GM19043 (cell line): ENCODE measurements around the gene DHRS3.
A peak's percentile ranks its signal among the peaks of the same experiment; 100 is the strongest.
"Not testable (repeated sequence)": the region's sequence is repeated elsewhere in the genome, so short reads cannot be mapped to it uniquely, and the experiment has no call there.

ENCODE experiments used
- ATAC-seq: cut with Tn5 transposase; IDR thresholded peaks from one replicate; pipeline ENCODE4 v1.9.1; 2021; ENCODE audit warnings: low read depth; ENCODE audit not compliant: unreplicated experiment

DHRS3 gene, protein sequence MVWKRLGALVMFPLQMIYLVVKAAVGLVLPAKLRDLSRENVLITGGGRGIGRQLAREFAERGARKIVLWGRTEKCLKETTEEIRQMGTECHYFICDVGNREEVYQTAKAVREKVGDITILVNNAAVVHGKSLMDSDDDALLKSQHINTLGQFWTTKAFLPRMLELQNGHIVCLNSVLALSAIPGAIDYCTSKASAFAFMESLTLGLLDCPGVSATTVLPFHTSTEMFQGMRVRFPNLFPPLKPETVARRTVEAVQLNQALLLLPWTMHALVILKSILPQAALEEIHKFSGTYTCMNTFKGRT

DNA sequence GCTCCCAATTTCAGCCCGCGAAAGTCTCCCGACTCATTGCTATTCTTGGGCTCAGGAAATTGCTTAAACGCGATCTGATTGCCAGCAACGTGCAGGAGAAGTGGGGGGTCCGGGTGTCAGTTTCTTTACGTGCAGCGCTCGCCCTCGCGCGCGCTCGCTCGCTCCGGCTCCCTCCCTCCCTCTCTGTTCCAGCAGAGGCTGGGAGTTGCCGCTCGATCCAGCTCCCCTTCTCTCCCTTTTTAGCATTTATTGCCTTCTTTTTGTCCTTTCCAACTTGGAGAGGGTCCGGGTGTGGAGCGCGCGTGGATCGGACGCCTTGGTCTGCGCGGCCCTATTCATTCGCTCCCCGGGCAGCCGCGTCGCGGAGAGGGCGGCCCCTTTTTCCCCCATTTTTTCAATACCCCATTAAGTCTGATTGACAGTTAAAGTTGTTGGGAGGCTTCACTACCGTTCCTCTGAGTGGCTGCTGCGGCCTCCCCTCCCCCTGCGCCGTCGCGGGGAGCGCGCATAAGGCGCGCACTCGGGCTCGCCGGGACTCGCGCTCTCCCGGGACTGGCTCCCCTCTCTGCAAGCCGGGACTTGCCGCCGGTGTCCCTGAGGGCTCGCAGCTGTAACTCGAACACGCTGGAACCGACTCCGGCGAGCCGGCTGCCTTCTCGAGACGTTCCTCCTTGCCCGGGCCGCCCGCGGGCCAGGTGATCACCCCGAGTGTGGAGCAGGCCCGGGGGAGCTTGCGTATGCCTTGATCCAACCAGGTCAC is at the start of gene DHRS3:
TSS of gene DHRS3 (minus strand) at position 310 of the 760 bp plus-strand sequence. CDS start 862 bp downstream, outside the sequence.
- ATAC-seq: no peak

DNA sequence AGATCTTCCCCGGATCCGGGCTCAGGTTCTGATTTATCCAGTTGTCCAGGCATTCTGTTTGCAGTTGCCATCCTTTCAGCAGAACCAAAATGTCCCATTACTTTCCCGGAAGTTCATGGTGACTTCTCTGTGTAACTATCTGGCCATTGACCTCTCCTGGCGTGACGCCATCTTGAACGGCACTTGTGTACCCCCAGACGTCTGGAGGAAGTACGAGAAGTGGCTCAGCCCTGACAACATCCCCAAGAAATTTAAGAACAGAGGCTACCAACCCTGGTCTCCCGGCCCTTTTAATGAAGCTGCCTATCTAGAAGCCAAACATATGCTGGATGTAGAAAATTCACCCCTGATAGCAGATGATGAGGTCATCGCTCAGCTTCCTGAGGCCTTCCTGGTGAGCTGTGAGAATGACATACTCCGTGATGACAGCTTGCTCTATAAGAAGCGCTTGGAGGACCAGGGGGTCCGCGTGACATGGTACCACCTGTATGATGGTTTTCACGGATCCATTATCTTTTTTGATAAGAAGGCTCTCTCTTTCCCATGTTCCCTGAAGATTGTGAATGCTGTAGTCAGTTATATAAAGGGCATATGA is 48.2 kb upstream of the DHRS3 start:
- ATAC-seq: no peak

DNA sequence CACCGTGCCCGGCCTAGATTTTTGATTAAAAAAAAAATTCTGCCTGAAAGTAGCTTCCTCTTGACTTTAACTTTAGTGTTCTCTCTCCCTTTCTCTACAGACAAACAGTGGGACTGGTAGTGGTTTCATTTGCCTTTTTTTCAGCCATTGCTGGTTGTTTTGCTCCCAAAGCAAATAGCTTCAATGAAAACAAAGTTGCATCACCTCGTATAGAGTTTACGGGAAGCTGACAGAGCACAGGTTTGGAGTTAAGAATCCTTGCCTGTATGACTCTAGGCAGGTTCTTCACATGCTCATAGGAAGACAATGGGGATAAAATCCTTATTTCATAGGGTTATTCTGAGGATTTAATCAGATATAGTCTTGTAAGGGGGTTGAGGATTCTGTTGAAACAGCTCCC is 47.5 kb upstream of the DHRS3 start:
- no peak for ATAC-seq

DNA sequence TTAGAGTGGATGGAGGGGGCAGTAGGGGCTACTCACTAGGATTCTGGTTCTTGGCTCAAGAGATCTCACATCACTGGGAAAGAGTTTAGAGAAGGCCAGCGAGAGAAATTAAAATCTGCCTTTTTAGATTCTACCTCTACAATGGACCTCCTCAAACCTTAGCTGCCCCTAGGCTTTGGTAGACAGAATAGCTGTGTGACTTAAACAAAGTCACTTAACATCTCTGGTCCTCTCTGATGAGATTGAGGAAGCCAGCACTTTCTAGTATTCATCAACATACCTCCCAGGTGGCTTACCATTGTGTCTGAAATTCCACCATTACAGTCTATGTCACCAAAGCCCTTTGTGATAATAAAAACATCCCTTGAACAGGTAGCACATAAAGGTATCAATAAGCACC is 44.5 kb upstream of the DHRS3 start:
- ATAC-seq: no peak

DNA sequence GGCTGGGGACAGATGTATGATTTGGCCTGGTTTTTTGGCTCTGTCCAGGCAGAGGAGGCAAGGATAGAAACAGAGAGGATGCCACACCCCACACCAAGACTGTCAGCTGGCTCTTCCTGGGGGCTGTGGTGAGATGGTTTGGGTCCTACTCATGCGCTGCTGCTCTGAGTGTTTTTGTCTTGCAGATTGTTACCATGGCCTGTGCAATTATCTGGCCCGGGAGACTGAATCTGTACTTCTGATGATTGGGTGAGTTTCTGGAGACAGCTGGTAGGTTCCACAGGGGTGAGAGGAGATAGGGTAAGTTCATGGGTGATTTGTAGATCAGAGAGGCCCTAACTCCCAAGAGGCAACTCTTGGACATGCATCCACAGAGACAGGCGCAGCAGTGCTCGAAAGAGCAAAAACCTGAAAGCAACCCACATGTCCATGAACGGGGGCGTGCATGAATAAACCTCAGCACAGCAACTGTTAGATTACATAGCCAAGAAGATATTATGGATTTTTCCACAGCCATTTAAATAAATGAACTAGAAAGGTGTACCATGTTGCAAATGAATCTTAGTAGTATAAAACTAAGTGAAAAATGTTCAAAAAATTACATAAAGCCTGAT is 43.7 kb upstream of the DHRS3 start:
- no peak for ATAC-seq

DNA sequence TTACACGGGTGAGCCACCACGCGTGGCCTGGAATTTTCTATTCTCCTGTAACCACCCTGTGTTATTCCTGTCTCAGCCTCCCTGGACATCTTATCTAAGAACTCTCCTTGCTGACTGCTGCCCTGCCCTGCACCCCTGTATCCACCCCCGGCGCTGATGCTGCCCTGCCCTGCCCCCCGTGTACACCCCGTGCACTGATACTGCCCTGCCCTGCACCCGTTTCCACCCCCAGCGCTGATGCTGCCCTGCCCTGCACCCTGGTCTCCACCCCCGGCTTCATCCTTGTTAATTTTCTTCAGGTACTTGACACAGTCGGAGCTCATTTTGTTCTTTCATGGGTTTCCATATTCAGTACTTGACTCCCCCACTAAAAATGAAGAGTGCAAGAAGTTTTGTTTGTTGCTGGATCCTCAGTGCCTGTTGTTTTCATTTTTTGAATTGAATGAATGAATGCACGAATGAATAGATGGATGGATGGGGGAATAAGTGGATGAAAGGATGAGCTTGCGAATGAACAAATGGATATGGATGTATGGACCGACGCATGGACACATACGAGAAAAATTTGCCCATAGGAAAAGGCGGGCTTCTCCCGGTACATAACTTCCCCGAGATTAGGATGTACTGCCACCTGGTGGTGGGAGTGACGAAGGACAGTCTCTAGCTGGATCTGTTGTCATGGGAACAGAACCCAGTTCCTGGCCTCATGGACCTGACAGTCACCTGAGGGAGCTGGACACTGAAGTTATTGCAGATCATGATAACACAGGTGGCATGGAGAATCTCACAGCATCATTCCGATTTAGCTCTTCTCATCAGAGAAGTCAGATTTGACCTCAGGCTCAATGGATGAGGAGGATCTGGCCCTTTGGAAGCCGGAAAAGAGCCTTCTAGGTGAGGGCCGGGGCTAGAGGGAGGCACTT is 40.8 kb upstream of the DHRS3 start:
- ATAC-seq: peak; percentile 51

DNA sequence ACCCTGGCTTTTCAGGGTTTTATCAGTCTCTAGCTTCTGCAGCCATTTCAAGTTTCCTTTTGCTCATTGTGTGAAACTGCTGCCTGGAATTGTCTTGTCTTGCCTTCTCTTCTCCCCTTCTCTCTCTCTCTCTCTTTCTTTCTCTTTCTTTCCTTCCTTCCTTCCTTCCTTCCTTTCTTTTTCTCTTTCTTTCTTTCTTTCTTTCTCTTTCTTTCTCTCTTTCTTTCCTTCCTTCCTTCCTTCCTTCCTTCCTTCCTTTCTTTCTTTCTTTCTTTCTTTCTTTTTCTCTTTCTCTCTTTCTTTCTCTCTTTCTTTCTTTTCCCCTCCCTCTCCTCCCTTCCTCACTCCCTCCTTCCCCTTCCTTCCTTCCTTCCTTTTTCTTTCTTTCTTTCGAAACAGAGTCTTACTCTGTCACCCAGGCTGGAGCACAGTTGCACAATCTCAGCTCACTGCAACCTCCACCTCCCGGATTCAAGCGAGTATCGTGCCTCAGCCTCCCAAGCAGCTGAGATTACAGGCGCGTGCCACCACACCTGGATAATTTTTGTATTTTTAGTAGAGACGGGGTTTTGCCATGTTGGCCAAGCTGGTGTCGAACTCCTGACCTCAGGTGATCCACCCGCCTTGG is 40.0 kb upstream of the DHRS3 start:
- ATAC-seq: not testable (repeated sequence)

DNA sequence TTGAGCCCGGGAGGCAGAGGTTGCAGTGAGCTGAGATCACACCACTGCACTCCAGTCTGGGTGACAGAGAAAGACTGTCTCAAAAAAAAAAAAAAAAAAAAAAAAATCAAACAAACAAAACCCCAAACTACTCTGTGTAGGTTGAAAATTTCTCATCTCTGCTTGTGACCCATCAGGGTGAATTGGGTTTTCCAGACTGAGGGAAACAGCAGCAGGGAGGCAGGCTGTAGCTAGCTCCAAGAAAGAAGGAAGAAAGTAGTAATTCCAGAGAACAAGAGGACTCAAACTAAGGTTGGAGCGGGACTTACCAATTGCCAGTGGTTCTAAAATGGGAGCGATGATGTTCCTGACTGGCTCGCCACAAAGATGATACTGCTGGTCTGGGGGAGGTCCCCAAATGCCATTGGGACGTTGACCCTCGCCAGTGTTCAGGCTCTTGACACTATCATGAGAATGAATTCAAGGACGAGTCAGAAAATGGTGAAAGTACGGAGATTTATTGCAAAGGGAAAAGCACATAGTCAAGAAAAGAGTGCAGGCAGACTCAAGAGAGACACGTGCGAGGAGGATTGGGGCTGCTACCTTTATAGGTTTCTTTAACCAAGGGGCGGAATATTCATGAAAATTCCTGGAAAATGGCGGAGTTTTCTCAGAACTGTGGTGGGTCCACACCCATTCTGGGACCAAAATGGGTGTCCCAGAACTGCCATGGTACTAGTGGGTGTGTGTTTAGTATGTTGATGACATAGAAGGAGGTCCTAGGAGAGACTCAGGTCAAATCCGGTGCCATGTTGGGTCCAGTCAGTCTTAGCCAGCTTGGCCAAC is 39.3 kb upstream of the DHRS3 start:
- no peak for ATAC-seq

DNA sequence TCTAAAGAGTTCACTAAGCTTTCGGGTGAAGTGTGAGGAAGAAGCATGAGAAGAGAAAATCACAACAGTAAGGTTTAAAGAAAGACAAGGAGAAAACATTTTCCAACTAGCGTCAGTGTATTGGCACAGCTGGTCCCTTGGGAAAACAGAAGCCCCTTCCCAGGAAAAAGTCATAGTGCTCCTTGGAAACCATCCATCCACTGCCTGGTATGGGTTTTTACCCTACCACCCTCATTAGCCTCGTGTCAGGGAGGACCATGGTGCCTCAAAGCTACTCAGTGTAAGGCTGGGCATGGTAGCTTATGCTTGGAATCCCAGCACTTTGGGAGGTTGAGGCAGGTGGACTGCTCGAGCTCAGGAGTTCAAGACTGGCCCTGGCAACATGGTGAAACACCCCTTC is 38.6 kb upstream of the DHRS3 start:
- no peak for ATAC-seq

DNA sequence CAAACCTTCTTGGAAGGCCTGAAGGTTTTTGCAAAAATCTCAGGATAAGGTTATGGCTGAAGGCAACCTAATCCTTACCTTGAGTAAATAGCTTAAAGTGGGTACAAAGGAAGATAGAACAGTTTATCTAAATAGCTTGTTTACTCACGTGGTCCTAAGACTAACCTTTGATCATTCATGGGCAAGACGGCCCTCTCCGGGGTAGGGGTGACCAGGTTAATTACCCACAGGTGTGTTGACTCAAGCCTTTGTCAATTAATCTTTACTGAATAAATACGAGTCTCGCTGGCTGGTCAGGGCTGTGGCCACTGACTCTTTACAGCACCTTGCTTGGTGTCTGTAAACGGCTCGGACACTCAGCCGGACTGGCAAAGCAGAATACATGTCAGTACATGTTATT is 36.6 kb upstream of the DHRS3 start:
- no peak for ATAC-seq

DNA sequence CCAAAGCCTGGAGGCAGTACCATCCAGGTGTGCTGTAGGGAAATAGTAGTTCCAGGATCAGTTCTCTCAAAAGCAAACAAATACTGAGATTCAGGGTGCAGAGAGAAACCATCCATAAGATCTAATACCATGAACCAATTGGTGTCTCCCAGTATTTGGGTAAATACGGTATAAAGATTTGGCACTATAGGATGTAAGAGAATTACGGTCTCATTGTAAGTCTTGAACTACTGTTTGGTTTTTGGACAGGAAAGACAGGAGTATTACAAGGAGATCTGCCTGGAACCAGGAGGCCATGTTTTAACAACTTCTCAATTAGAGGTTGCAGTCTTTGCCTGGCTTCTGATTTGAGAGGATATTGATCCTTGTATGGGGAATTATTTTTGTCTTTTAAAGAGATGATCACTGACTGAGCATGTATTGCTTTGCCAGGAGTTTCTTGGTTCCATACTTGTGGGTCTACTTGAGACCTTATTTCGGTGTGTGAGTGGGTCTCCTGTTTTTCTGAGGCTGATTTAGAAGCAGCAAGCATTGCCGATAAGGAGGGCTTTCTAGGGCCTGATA is 36.1 kb upstream of the DHRS3 start:
- no peak for ATAC-seq

DNA sequence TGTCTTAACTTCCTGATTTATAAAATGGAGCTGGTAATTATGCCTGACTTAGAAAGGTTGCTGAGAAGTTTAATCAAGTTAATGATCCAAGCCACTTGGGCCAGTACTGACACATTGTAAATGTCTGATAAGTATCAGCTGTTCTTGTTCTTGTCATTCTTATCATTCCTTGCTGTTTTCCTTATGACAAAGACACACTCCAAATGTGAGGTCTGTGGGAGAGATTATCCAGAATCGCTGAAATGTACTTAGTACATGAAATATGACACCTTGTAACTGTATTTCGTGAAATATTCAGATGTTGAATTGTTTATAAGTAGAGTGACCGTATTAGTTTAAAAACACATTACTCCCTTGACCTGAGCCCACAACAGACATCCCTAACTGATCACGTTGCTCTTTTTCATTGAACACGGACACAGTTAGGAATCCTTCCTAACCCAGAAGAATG is 32.0 kb upstream of the DHRS3 start:
- ATAC-seq: no peak

DNA sequence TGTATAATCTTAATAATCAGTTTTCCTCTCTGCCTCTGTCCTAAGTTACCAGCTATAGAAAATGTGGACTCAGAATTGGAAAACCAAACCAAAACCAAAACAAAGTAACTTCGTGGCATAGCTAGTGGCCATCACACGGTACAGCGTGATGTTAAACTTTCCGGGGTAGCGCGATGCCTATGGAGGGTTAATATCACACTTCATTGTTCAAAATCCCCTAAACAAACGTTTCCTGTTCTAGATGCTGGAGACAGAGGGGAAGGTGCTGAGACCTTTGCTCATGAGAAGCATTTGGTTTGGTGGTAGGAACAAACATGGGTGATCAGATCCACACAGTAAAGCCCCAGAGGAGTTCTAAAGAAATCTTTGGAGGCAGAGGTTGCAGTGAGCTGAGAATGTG is 30.7 kb upstream of the DHRS3 start:
- no peak for ATAC-seq

DNA sequence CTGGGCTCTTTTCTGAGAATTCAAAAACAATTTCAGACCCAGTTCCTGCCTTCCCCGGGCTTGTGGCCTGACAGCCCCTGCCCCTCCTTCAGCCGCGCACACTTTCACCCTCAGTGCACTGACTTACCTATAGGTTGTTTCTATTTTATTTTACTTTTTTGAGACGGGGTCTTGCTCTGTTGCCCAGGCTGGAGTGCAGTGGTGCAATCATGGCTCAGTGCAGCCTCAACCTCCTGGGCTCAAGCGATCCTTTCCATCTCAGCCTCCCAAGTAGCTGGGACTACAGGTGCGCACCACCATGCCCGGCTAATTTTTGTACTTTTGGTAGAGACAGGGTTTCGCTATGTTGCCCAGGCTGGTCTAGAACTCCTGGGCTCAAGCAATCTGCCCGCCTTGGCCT is 27.4 kb upstream of the DHRS3 start:
- ATAC-seq: not testable (repeated sequence)

DNA sequence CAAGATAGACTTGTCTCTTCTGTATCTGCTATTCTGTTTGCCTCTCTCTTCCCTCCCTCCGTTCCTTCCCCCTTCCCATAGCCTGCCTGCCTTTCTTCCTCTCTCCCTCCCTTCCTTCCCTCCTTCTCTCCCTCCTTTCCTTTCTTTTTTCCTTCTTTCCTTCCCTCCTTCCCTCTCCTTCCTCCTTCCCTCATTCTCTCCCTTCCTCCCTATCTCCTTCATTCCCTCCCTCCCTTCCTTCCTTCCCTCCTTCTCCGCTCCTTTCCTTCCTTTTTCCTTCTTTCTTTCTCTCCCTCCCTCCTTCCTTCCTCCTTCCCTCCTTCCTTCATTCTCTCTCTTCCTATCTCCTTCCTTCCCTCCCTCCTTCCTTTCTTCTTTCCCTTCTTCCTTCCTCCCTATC is 26.8 kb upstream of the DHRS3 start:
- ATAC-seq: no peak

DNA sequence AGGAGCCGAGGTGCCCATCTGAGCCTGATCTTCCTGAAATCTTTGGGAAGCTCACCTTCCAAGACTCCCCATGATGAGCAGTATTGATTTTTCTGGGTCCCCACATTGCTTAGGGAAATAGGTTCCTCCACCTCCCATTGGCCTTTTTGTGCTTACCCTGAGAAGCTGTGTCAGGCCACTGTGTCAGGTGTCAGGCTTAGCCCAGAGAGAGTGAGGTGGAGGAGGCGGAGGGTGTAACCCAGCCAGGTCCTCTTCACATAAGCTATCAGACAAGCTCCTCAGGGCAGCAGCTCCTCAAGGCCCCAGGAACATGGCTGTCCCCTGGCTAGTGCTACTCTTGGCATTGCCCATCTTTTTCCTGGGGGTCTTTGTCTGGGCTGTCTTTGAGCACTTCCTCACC is 26.2 kb upstream of the DHRS3 start:
- ATAC-seq: no peak

DNA sequence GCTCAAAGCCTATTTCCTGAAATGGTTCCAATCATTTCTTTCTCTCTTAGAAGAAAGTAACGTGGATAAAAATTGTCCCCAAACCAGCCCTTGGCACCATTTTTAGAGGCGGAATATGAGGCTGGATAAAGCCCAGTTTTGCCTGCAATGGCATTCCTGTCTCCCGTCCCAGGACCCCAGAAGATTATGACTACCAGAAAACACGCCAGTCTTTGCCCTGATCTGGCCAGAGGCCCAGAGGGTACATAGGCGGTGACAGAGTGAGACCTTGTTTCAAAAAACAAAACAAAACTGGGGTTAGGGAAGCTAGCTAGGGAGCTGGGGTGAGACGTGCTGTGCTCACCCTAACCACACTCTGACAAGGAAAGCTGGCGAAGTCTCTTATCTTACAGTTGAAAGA is 25.8 kb upstream of the DHRS3 start, which contains the start of gene AADACL4:
TSS of gene AADACL4 (plus strand) at position 301 of the 400 bp plus-strand sequence. CDS start 462 bp downstream, outside the sequence.
- no peak for ATAC-seq

DNA sequence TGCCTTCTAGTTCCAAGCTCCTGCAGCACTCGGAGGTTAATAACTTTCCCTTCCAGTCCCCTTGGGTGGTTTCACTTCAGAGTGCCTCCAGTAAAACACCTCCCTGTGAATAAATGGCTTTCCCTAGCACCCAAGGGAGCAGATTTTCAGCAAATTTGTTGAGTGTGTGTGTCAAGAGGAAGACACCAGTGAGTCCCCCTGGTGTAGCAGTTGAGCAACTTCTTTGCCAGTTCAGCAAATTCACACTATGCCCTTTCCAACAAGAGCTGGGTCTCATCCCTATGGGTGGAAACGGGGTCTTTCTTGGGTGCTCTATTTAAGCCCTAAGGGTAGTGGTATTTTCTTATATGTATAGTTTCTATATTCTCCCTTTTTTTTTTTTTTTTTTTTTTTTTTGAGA is 25.1 kb upstream of the DHRS3 start:
- no peak for ATAC-seq

DNA sequence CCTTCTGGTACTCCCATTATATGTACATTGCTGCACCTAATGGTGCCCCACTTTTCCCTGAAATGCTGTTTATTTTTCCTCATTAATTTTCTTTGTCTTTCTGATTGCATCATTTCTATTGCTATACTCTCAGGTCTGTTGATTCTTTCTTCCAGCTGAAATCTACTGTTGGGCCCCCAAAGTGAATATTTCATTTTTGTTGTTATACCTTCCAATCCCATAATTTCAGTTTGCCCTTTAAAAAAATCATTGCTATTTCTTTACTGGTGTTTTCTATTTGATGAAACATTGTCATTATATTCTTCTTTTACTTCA is 22.9 kb upstream of the DHRS3 start:
- no peak for ATAC-seq
